ENCODE data around the gene ULK3.

DNA sequence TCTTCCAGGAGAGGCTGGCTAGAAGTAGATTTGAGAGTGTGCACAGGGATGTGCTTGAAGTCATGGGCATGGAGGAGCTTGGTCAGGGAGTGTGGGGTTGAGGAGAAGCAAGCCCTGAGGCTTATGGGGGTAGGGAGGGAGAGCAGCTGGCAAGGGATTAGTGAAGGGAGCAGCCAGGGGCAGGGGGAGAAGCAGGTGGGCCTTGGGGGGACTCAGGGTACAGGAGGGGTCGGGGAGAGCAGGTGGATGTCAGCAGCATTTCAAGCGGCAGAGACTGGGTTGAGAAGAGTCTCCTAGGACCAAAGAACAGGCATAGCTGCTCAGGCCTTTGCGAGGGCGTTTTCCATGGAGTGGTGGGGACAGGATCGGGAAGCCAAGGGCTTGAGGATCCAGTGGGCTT, 33.7 kb downstream of the ULK3 start:
- no peak for TF ChIP-seq POLR2A (IDR thresholded peaks at IDR 0.05)
- TF ChIP-seq, protein P1, sequence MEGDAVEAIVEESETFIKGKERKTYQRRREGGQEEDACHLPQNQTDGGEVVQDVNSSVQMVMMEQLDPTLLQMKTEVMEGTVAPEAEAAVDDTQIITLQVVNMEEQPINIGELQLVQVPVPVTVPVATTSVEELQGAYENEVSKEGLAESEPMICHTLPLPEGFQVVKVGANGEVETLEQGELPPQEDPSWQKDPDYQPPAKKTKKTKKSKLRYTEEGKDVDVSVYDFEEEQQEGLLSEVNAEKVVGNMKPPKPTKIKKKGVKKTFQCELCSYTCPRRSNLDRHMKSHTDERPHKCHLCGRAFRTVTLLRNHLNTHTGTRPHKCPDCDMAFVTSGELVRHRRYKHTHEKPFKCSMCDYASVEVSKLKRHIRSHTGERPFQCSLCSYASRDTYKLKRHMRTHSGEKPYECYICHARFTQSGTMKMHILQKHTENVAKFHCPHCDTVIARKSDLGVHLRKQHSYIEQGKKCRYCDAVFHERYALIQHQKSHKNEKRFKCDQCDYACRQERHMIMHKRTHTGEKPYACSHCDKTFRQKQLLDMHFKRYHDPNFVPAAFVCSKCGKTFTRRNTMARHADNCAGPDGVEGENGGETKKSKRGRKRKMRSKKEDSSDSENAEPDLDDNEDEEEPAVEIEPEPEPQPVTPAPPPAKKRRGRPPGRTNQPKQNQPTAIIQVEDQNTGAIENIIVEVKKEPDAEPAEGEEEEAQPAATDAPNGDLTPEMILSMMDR (IDR thresholded peaks at IDR 0.05): no peak
